DOHH2 (cell line): ENCODE measurements around the gene TRIM38.
A peak's percentile ranks its signal among the peaks of the same experiment; 100 is the strongest.

Experiments used
- CTCF ChIP-seq: fragments of 200-600 bp; sonication (generic); IDR thresholded peaks from one replicate; pipeline ENCODE4 v1.5.1; 2014; ENCODE audit warnings: antibody characterized with exemption, mild to moderate bottlenecking, low read depth, low read length; ENCODE audit not compliant: poor library complexity, severe bottlenecking
- EZH2phosphoT487 ChIP-seq: fragments of 200-600 bp; sonication (generic); IDR thresholded peaks from 2 replicates; pipeline ENCODE4 v1.6.1; 2017; ENCODE audit warnings: borderline replicate concordance, mild to moderate bottlenecking, antibody characterized with exemption, low read length, moderate library complexity, mixed read lengths

DNA sequence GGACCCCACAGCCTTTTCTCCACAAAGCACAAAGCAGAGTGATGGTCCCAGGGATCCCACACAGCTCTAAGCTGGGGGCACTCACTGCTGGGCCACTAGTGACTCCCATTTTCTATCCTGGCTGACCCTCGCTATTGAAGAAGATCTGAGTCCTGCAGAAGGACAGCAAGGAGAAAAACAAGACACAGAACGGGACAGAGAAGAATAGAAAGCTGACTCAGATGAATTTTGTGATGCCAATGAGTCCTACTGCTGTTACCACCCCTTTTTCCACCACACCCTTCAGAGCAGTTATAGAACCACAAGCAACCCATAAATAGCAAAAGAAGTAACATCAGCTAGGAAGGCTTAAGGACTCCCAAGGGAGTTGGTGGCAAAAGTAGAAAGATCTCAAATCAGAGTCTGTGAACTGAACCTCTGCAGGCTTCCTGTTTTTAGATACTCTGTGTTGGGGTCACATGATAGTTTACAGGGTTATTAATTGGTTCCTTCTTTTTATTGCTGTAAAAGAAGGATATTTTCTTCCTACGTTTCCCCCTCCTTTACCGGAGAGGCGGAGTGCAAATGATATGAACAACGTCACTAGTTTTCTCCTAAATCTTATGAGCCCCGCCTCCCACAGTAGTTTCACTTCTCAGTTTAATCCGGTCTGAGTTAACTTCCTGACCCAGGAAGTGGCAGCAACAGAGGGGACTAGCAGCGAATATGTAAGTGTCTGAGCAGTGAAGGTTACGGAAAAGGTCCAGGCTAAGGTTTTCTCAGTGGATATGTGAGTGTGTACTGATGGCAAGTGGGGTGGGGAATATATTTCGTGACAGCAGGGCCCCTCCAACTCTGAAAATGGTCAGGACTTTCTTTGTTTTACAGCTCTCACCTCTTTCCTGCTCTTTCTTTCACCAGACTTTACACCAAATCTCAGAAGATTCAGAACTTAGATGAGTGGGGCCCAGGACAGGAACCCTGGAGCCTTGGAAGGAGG lies at the start of gene TRIM38:
- TF ChIP-seq CTCF (peak; percentile 12), EZH2phosphoT487 (no peak)
